NB4 (cell line): Measurements from ENCODE around the gene ARHGEF17.

Experiments used
- DNase-seq: peaks from one replicate; pipeline ENCODE4 v3.0.0; 2010; ENCODE audit warnings: low read depth
- H3K4me3 ChIP-seq: one replicate; pipeline ENCODE4 v1.5.1; 2011; ENCODE audit warnings: mild to moderate bottlenecking, low read depth, low read length, moderate library complexity
- MYC ChIP-seq: IDR thresholded peaks from 2 replicates; pipeline ENCODE4 v1.6.1; 2011; ENCODE audit warnings: low read depth, low read length
- POLR2A ChIP-seq: IDR thresholded peaks from 2 replicates; pipeline ENCODE4 v1.6.1; 2011; ENCODE audit warnings: mild to moderate bottlenecking; ENCODE audit not compliant: insufficient read length; ENCODE audit errors: extremely low read depth
- TF ChIP-seq, protein P1 (sequence below): IDR thresholded peaks from one replicate; pipeline ENCODE4 v1.5.1; 2012; ENCODE audit warnings: low read depth, low read length
- TF ChIP-seq, protein P2 (sequence below): IDR thresholded peaks from 2 replicates; pipeline ENCODE4 v1.6.1; 2011; ENCODE audit warnings: low read depth, low read length

ARHGEF17 gene

DNA sequence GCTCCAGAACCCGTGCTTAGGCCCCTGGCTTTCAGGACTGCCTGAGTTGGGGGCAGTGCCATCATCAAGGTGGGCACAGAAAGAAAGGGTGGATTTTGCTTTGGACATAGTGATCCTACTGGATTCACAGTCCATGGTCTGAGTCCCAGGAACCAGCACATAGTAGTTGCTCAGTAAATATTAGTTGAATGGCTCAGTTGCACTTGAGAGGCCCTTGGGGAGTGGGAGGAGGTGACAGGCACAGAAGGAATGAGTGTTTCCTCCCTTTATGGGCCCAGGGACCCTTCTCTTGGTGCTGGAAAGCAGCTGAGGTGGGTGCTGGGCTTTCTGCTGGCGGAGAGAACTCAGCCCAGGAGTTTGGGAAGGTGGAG is 16.6 kb downstream of the ARHGEF17 start:
- TF ChIP-seq, protein P1, sequence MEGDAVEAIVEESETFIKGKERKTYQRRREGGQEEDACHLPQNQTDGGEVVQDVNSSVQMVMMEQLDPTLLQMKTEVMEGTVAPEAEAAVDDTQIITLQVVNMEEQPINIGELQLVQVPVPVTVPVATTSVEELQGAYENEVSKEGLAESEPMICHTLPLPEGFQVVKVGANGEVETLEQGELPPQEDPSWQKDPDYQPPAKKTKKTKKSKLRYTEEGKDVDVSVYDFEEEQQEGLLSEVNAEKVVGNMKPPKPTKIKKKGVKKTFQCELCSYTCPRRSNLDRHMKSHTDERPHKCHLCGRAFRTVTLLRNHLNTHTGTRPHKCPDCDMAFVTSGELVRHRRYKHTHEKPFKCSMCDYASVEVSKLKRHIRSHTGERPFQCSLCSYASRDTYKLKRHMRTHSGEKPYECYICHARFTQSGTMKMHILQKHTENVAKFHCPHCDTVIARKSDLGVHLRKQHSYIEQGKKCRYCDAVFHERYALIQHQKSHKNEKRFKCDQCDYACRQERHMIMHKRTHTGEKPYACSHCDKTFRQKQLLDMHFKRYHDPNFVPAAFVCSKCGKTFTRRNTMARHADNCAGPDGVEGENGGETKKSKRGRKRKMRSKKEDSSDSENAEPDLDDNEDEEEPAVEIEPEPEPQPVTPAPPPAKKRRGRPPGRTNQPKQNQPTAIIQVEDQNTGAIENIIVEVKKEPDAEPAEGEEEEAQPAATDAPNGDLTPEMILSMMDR, result no peak
- TF ChIP-seq, protein P2, sequence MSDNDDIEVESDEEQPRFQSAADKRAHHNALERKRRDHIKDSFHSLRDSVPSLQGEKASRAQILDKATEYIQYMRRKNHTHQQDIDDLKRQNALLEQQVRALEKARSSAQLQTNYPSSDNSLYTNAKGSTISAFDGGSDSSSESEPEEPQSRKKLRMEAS, result no peak
- TF ChIP-seq MYC (no peak), POLR2A (no peak)
- DNase-seq, result no peak
- H3K4me3 ChIP-seq, result no peak overlapping the region

GRCh38 chr11:73325036-73325981 is 17.2 kb downstream of the ARHGEF17 start:
- no peak for TF ChIP-seq POLR2A
- TF ChIP-seq, protein P1, result no peak
- no peak for TF ChIP-seq MYC
- TF ChIP-seq, protein P2, result no peak
- DNase-seq, result no peak
- H3K4me3 ChIP-seq, result no peak overlapping the region

- H3K4me3 ChIP-seq, result no peak overlapping the region
- peak; percentile 68 for DNase-seq
- TF ChIP-seq POLR2A, result no peak
- TF ChIP-seq, protein P2, result no peak
- TF ChIP-seq MYC, result no peak
- TF ChIP-seq, protein P1, result no peak
Measured at GRCh38 chr11:73326929-73327811, 19.1 kb downstream of the ARHGEF17 start.

GRCh38 chr11:73327812-73328364 is 19.8 kb downstream of the ARHGEF17 start:
- TF ChIP-seq, protein P1, result no peak
- TF ChIP-seq, protein P2, result no peak
- TF ChIP-seq MYC (no peak), POLR2A (no peak)
- no peak for DNase-seq

DNA sequence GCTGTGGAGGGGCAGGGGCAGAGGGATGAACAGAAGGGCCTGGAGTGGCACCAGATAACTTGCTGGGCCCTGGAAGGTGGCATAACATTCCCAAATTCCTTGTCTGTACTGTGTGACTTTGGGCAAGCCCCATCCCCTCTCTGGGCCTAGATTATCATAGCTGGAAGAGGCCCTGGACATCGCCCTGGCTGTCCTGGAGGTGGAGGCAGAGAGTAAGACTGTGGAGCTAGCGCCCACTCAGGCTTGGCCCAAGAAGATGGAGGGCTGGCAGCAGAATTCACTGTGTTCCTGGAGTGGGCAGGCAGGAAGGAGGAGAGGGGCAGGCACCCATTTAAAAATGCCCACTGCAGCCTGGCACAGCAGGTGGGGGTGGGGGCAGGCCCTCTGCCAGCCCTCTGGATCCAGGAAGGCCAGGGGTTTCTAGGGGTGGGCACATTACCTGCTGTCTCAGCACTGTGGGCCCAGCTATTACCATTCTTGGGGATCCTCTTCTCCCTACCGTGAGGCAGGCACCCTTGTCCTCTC is 22.6 kb downstream of the ARHGEF17 start:
- no peak for DNase-seq
- no peak overlapping the region for H3K4me3 ChIP-seq
- TF ChIP-seq, protein P2, result no peak
- TF ChIP-seq MYC (no peak), POLR2A (no peak)
- TF ChIP-seq, protein P1, result no peak

More at GRCh38 chr11:73327812-73328364, 19.8 kb downstream of the ARHGEF17 start:
- H3K4me3 ChIP-seq, result no peak overlapping the region
